Pancreas (tissue), 10 donors: ENCODE results near the gene MAPK14. TPM values are rescaled to one million over a fixed set of nuclear protein-coding genes. Genes with fewer than 3 reads are reported as not detected.

Source experiments
- ATAC-seq, 4 donors: fragments of 200-7000 bp; cut with Tn5 transposase; one replicate each; pipeline versions ENCODE4 v1.8.0 to v1.9.1; 2020; ENCODE audit warnings: mild to moderate bottlenecking in 4 of 4, moderate library complexity in 4 of 4
- DNase-seq, 6 donors: peaks; one replicate each; pipeline ENCODE4 v3.0.0-alpha.2; 2020
- FAIRE-seq: peaks from 2 replicates; lab custom pipeline; 2012; peaks lifted over from hg19 to GRCh38; lab: Jason Lieb, UNC
- H3K27ac ChIP-seq, 4 donors: fragments of 200-600 bp; sonication (generic); 1 replicate in 3 of 4; 2 replicates in 1 of 4; pipeline versions ENCODE4 v1.5.0 to v1.8.0; 2020
- H3K27me3 ChIP-seq, 4 donors: fragments of 200-600 bp; one replicate each; pipeline ENCODE4 v1.8.0; 2021
- H3K36me3 ChIP-seq, 3 donors: fragments of 200-600 bp; sonication (generic) in 1 of 3; one replicate each; pipeline versions ENCODE4 v1.5.0 to v1.8.0; 2020 to 2021
- H3K4me1 ChIP-seq, 3 donors: fragments of 200-600 bp; one replicate each; pipeline ENCODE4 v1.8.0; 2021
- H3K4me3 ChIP-seq, 4 donors: fragments of 200-600 bp; sonication (generic) in 2 of 4; one replicate each; pipeline versions ENCODE4 v1.5.0 to v1.8.0; 2020 to 2021
- H3K9me3 ChIP-seq, 4 donors: fragments of 200-600 bp; one replicate each; pipeline ENCODE4 v1.8.0; 2021
- CTCF ChIP-seq, 4 donors: fragments of 200-600 bp; sonication (generic) in 3 of 4; IDR thresholded peaks; one replicate each; pipeline versions ENCODE4 v1.5.0 to v1.8.0; 2021; ENCODE audit warnings: antibody characterized with exemption in 4 of 4
- WGBS, 2 donors: extraction: QIAGEN DNeasy Blood & Tissue Kit; methylation state at CpG; one replicate each; pipeline ENCODE4 v1.1.7; 2013; 5-methylcytosine and 5-hydroxymethylcytosine counted together
- intact Hi-C, 3 donors: fragments of 100-400 bp; cut with DNase I; formaldehyde crosslinking; loops; one replicate each; pipeline versions ENCODE4 v1.11.1 to v1.14.2; 2022
- polyA plus RNA-seq, 2 donors: library from polyadenylated mRNA; stranded (reverse); fragments of 200-250 nt; gene quantifications; one replicate each; pipeline ENCODE4 v1.2.3, GENCODE V29; 2013
- total RNA-seq, 6 donors: library from RNA; stranded (reverse); fragmentation: NEBNext Ultra II Directional in 4 of 6; extraction: Animal tissue kit (Norgen Biotek cat#: 25700) in 4 of 6; gene quantifications; one replicate each; pipeline versions ENCODE4 v1.2.1 to v1.2.4, GENCODE V29; 2021 to 2023
- donor health status: healthy with polysubstance abuse.
- donor health status: DM: no; HTN: no; CAD: no; lungs with moderate emphysema.
- donor health status: DM: no; HTN: no; CAD: no.
- donor health status: control.
- donor health status: control.
- donor health status: Bipolar disorder and iron deficiency.
- donor health status: DM: yes; HTN: yes; CAD: no.
- donor health status: DM: no; HTN: no; CAD: no.
- donor health status: DM: no; HTN: no; CAD: no.
- donor health status: DM: yes; HTN: yes; CAD: no.

Gene MAPK14
- total and polyA plus RNA-seq, 8 donors = 6.8 to 29.9 (median 16.6) TPM

DNA sequence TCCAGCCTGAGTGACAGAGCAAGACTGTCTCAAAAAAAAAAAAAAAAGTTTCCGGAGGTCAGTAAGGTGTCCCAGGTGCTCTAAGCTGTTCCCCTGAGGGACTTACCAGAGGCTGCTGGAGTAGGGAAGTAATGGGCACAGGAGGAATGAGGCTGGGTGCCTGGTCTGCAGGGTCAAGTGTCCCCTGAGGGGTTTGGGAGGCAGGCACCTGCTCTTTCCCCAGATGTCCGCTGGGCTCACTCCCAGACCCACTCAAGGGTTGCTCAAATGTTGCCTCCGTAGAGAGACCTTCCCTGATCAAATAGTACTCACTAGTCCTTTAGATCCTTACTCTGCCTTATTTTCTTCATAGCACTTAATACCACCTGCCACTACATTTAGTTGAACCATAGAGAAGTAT is 97.3 kb downstream of the MAPK14 start:
- ATAC-seq (no peak), FAIRE-seq (no peak), DNase-seq (no peak)
- Histone ChIP-seq H3K27me3 (no peaks in the 10 kb centered on the region), H3K36me3 (no peaks in the 10 kb centered on the region), H3K4me3 (no peak overlapping the region), H3K9me3 (no peaks in the 10 kb centered on the region), H3K4me1 (no peaks in the 10 kb centered on the region), H3K27ac (no peak overlapping the region)
- intact Hi-C loops = loop anchor here in 1 of 3 donors (10.0 kb wide), 1 partner anchor 70 kb away; the partner anchor contains the start of gene BRPF3
- no peak for TF ChIP-seq CTCF (IDR thresholded peaks at IDR 0.05)
- WGBS, 2 donors = 49 to 69% methylated on average over 3 of the region's 3 CpGs

DNA sequence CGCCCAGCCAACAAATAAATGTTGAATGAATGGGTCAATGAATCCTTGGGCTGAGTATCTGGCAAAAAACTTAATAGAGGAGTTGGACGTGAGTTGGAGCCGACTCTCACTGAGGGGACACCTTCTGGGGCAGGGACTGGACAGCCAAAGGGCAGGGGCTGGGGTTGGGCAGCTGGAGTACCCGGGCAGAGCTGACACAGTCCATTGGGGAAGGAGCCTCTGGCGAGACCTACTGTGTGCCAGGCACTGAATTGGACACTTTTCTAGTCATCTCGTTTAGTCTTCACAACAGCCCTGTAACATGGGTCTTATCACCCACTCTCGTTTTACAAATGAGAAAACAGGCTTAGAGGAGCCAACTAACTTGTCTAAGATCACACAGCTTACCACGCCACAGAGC is 98.0 kb downstream of the MAPK14 start:
- TF ChIP-seq CTCF (IDR thresholded peaks at IDR 0.05) = no peak

DNA sequence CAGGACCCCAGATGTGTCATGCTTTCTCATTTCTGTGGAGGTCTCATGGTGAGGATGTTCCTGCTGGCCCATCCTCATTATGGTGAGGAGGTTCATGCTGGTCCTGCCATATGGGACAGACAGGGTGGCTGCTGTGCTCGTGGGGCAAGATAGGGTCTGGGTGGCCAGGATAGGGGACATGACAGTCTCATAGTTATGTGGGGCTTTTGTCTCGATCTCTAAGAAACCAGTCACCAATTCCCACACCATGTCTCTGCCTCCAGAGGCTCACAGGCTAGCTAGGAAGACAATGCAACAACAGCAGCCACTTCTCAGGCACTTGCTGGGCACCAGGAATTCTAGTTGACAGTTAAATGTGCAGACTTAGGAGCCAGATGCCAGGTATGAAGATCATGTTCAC is 98.5 kb downstream of the MAPK14 start:
- H3K27me3 ChIP-seq = no peaks in the 10 kb centered on the region
- H3K9me3 ChIP-seq = no peaks in the 10 kb centered on the region
- intact Hi-C loops = loop anchor here in 1 of 3 donors (10.0 kb wide), 1 partner anchor 69 kb away; the partner anchor contains the start of gene BRPF3
- no peak for TF ChIP-seq CTCF (IDR thresholded peaks at IDR 0.05)
- 78 to 85% methylated on average over 2 of the region's 2 CpGs for WGBS, 2 donors
- no peak for FAIRE-seq
- no peaks in the 10 kb centered on the region for H3K4me1 ChIP-seq
- no peak for DNase-seq
- no peaks in the 10 kb centered on the region for H3K36me3 ChIP-seq
- no peak overlapping the region for H3K27ac ChIP-seq
- ATAC-seq = no peak
- no peak overlapping the region for H3K4me3 ChIP-seq

More for the DNA sequence above, 98.0 kb downstream of the MAPK14 start:
- no peak for DNase-seq
- H3K27ac ChIP-seq = no peak overlapping the region
- no peaks in the 10 kb centered on the region for H3K9me3 ChIP-seq
- 63 to 74% methylated on average over 8 of the region's 8 CpGs for WGBS, 2 donors
- no peaks in the 10 kb centered on the region for H3K36me3 ChIP-seq
- intact Hi-C loops = loop anchor here in 1 of 3 donors (10.0 kb wide), 1 partner anchor 69 kb away; the partner anchor contains the start of gene BRPF3
- H3K4me3 ChIP-seq = no peak overlapping the region
- no peak for FAIRE-seq
- H3K27me3 ChIP-seq = no peaks in the 10 kb centered on the region
- no peaks in the 10 kb centered on the region for H3K4me1 ChIP-seq
- ATAC-seq = no peak

GRCh38 chr6:36126553-36127458 is 99.2 kb downstream of the MAPK14 start:
- H3K4me1 ChIP-seq = peaks cover 3 to 6% (median 5%) of the 10 kb centered on the region in 3 donors
- FAIRE-seq (no peak), ATAC-seq (no peak), DNase-seq (no peak)
- no peaks in the 10 kb centered on the region for H3K27me3 ChIP-seq
- H3K36me3 ChIP-seq = no peaks in the 10 kb centered on the region
- intact Hi-C loops = loop anchor here in 1 of 3 donors (10.0 kb wide), 1 partner anchor 68 kb away; the partner anchor contains the start of gene BRPF3
- H3K4me3 ChIP-seq = no peak overlapping the region
- TF ChIP-seq CTCF (IDR thresholded peaks at IDR 0.05) = no peak
- 75 to 82% methylated on average over 10 of the region's 10 CpGs for whole genome bisulfite sequencing, 2 donors
- no peaks in the 10 kb centered on the region for H3K9me3 ChIP-seq
- no peak overlapping the region for H3K27ac ChIP-seq
